ENCODE measurements around the gene HOOK1.
"Not testable (repeated sequence)": the region's sequence is repeated elsewhere in the genome, so short reads cannot be mapped to it uniquely, and the experiment has no call there.

The HOOK1 gene

DNA sequence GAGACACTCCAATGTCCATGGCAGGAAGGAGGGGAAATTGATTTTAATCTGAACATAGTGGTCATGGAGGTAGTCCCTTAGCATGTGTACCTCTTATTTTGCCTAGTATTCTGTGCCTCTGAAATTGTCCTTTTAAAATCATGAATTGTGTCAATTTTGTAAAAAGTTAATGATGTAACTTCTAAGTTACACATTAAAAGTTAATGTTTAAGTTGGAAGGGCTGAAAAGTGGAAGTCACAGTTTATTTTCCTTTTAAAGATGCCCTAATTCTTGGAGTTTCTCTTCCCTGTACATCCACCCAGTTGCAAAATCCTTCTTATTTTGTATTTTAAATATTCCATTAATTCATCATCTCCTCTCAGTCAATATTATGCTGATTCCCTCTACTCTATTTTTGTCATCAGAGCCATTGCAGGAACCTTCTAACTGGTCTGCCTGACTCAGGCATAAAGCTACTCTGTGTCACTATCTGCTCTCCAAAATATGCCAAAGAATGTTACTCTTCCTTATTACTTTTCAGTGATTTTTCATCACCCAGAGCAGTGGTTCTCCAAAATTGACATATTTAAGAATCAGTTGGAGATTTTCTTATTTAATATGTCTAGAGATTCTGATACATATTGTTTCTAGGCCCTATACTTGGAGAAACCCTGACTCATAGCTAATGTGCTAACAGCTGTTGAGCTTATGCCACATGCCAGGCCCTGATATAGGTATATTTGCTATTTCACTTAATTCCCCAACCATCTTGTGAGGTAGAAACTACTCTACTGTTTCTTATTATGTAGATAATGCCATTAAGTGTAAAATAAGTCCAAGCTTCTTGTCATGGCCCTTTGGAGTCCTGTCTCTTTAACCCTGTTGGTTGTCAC lies 5.1 kb downstream of the HOOK1 start:
- DNase-seq (ENCODE audit: low read depth) = no peak

DNA sequence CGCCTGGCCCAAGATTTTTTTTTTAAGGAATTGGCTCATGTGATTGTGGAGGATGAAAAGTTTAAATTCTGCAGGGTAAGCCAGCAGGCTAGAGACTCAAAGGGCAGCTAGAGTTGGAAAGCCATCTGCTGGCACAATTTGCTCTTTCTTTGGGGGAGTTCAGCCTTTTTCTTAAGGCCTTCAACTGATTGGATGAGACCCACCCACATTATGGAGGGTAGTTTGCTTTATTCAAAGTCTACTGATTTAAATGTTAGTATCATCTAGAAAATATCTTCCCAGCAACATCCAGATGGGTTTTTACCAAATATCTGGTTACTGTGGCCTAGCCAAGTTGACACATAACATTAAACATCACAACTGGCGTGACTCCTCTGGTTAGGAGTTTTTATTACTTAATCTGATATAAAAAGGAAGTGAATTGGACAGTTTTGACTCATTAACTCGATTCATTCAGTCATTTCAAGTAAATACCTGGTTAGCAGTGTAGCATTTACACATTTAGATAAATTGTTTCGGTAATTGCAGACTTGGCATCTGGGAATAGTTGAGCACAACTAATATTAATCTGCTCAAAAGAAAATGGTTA lies 12.4 kb downstream of the HOOK1 start:
- no peak for DNase-seq (ENCODE audit: low read depth)

DNA sequence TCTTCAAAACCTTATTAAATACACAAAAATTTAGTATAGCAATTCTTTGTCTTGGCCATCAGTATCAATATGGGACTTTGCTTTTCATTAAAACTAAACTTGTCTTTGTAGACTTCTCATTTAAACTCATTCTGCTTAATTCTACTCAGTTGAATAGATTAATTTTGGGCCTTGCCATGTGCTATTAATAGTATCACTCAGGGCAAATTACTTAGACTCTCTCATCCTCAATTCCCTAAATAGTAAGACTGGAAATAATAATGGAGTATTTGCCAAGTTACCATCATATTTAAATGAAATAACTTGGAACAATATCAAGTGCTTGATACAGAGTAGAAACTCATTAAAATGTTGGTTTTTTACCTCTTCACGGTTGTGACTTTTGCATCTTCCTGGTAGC lies 13.4 kb downstream of the HOOK1 start:
- DNase-seq (ENCODE audit: low read depth) = no peak

DNA sequence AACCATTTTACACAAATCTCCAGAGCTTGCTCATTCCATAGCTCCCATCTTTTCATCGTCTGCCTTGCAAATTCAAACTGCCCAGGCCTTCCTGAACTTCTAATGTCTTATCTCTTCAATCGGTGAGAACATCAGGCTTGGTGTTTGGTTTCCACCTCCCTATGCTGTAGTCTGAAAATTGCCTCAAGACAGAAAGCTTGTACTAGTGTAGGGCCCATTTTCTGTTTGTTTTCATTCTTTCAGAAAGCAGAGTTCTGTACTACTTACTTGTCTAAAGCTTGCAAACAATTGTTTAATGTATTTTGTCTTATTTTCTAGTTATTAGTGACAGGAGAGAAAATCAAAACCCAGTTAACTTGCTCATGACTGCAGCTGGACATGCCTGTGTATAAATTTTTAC lies 16.8 kb downstream of the HOOK1 start:
- DNase-seq (ENCODE audit: low read depth) = peak; percentile 31

DNA sequence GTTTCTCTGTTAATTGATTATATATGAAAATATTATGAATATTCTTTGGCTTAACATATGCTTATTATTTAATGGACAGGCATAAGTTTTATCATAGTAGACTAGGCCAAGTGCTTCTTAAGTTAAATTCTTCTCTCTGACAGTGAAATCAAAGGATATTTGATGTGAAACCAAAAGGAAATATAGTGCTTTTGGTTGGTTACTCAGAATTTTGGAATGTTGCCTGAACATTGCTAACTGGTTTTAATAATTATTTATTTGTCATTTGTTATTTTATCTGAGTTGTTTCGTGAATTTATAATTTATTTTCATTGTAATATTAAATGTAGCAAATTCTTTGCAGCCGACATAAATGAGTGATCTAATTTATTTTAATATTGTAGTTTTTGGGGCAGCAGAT lies 18.3 kb downstream of the HOOK1 start:
- peak; percentile 4 for DNase-seq (ENCODE audit: low read depth)

DNA sequence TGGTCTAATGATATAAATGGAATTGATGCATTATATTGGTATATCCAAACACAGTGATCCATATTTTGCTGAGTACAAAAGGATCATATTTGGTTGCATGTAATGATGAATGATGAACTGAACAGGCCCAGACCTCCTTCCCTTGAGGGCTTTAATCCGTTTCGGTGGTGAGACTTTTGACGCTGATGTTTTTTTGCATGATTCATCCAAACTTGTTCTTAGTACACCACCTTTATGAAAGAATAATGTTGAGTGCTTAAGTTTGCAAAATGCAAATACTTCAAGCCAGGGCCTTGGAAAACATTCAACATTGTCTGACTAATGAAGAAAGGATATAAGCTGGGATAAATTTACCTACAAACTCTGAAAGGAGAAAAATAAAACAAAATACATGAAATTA lies 19.2 kb downstream of the HOOK1 start:
- no peak for DNase-seq (ENCODE audit: low read depth)

DNA sequence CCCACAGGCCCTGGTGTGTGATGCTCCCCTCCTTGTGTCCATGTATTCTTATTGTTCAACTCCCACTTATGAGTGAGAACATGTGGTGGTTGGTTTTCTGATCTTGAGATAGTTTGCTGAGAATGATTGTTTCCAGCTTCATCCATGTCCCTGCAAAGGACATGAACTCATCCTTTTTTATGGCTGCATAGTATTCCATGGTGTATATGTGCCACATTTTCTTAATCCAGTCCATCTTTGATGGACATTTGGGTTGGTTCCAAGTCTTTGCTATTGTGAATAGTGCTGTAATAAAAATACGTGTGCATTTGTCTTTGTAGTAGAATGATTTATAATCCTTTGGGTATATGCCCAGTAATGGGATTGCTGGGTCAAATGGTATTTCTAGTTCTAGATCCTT lies 23.1 kb downstream of the HOOK1 start:
- not testable (repeated sequence) for DNase-seq (ENCODE audit: low read depth)

DNA sequence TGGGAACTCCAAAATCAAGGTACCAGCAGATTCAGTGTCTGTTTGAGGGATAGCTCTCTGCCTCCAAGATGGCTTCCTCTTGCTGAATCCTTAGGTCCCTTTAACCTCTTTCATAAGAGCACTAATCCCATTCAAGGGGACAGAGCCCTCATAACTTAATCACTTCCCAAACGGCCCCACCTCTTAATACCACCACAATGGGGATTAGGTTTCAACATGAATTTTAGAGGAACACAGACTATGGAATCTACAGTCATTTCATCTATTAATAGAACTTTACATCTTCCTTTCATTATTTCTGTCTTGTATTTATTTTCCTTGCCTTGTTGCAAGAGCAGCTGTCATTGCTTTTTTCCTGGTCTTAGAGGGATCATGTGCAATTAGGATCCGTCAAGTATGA lies 30.3 kb downstream of the HOOK1 start:
- no peak for DNase-seq (ENCODE audit: low read depth)

DNA sequence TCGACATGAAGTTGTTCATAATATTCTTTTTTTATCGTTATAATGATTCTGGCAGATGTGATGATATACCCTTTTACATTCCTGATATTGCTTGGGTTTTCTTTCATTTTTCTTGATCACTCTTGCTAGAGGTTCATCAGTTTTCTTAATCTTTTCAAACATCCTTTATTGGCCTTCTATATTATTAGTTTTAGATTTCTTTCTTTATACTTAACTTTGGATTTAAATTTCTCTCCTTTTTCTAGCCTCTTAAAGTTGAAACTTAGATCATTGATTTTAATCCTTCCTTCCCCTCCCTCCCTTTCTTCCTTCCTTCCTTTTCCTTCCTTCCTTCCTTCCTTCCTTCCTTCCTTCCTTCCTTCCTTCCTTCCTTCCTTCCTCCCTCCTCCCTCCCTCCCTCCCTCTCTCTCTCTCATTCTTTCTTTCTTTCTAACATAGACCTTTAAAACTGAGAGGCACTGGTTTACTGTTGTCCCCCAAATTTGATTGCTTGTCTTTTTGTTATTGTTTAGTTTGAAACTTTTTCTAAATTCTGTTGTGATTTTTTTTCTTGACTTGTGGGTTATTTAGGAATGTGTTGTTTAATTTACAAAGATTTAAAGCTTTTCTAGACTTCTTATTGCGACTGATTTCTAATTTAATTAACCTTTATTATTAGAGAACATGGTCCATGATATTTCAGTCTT lies 31.6 kb downstream of the HOOK1 start:
- no peak for DNase-seq (ENCODE audit: low read depth)

DNA sequence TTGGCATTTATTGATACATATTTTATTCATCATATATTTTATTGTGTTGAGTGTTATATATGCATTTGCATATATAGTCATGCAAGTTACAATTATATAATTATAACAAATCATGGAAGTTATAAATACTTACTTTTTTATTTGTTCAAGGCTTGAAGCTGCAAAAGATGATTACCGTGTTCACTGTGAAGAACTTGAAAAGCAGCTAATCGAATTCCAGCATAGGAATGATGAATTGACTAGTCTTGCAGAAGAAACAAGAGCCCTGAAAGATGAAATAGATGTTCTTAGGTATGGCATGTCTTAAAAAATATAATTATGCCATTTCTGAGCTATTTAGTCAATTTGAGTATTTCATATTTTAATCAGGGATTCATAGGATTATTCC lies 32.1 kb downstream of the HOOK1 start:
- no peak for DNase-seq (ENCODE audit: low read depth)

DNA sequence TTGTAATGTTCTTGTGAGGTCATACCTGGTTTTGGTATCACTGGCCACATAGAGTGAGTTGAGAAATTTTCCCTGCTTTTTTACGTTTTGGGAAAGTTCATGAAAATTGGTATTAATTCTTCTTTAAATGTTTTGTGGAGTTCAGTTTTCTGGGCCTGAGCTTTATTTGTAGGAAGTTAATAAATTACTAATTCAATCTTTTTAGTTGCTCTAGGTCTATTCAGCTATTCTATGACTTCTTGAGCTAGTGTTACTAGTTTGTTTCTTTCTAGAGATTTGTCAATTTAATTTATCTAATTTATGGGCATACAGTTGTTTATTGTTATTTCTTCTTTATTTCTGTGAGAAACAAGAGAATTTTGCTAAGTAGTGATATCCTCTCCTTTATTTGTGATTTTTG lies 37.4 kb downstream of the HOOK1 start:
- DNase-seq (ENCODE audit: low read depth) = no peak

DNA sequence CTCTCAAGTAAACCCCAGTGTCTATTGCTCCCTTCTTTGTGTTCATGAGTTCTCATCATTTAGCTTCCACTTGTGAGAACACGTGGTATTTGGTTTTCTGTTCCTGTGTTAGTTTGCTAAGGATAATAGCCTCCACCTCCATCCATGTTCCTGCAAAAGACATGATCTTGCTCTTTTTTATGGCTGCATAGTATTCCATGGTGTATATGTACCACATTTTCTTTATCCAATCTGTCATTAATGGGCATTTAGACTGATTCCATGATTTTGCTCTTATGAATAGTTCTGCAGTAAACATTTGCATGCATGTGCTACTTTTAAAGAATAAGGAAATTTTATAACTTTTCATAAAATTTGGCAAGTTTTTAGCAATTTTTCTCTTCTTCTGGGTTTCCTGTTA lies 40.5 kb downstream of the HOOK1 start:
- not testable (repeated sequence) for DNase-seq (ENCODE audit: low read depth)

DNA sequence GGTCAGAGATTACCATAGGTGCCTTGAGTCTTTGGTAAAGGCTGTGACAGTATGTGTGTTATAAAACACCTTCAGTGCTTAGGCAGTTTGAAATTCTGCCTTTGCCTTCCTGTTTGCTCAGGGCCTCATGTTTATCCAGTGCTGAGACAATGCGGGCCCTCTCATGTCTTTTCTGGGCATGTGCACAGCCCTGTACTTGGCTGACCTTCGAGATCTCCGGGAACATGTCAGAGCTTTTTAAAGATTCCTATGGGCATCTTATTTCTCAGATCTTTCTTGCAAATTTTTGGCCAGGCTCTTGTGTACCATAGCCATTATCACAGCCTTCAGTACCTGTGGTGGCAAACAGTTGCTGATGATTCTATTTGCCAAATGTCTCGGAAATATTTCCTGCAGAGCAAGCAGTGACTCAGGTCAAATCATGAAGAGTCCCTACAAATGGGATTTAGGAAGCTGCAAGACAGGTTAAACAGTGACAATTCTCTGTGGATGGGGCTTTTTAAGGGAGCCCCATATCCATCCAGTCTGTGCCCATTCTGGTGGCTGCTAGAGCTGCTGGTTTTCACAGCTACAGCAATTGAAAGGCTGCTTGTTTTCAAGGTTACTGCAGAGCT lies 42.1 kb downstream of the HOOK1 start:
- no peak for DNase-seq (ENCODE audit: low read depth)

DNA sequence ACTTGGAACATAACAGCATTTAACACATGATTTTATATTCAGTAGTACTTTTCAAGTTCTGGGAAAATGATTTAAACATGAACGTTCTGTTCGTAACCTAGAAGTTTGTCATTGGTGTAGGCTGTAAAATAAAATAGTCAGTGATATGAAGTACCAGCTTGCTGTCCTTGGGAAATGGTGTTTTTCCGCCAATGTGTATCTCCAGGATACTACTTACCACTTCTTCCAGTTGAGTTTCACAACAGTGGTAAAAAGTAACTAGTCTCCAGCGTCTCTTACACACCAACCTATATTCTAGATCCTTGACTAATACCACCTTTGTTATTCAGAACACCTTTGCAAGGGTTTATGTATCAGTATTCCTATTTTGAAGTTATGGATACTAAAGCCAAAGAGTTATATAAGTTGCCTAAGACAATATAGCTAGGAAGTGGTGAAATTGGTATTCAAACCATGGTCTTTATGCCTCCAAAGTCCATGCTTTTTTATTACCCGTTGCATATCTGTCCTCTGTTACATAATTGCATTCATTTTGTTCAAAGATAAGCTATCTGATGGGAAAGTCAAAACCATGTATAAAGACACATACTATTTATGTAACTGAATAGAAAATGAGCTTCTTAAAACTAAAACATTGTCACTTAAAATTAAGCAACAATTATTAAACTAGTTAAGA lies 43.1 kb downstream of the HOOK1 start:
- DNase-seq (ENCODE audit: low read depth) = no peak

DNA sequence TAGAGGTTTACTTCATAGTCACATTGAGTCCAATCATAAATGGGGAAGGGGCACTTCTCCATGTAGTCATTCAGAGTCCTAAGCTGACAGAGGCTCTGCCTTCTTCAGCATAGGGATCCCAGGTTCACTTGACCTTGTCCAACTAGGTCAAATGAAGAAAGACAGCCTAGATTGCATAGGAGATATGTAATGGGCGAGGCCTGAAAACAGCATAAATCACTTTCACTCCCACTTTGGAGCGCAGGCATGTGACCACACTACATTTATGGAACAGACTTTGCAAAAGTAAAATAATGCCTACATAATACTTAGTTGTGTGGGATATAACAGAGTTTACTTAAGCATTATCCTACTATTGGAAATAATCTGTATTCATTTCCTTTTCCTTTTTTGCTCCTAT lies 51.7 kb downstream of the HOOK1 start:
- DNase-seq (ENCODE audit: low read depth) = no peak

DNA sequence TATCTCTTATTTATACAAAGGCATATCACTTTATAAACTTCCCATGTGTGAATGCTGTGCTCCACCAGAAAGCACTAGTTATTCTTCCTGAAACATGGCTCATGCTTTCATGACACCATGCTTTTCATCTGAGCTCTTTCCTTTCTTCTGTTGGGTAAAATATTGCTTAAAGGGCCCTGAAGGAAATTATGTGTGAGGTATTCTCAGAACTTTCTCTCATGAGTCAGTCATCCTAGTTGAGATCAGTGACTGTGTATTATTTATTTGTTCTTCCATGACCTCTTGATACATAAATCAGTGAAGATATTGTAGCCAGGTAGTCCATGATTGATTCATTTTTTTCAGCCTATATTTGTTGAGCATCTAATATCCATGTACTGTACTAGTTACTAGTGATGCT lies 57.0 kb downstream of the HOOK1 start:
- no peak for DNase-seq (ENCODE audit: low read depth)

DNA sequence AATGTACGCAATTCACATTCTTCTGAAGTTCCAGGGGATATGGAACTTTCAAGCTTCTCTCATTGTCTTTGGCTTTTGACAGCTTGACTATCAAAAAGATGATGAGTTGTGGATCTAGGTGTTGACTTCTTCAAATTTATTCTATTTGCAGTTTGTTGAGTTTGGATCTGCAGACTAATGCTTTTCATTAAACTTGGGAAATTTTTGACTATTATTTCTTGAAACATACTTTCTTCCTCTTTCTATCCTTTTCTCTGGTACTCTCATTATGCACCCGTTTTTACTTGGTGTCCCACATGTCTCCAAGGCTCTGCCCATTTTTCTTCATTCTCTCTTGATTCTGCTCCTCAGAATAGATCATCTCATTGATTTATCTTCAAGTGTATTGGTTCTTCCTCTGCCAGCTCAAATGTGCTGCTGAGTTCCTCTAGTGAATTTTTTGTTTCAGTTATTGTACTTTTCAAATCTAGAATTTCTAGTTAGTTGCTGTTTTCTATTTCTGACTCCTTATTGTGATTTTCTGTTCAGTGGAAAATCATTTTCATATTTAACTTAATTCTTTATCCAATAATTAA lies 62.4 kb downstream of the HOOK1 start:
- no peak for DNase-seq (ENCODE audit: low read depth)

DNA sequence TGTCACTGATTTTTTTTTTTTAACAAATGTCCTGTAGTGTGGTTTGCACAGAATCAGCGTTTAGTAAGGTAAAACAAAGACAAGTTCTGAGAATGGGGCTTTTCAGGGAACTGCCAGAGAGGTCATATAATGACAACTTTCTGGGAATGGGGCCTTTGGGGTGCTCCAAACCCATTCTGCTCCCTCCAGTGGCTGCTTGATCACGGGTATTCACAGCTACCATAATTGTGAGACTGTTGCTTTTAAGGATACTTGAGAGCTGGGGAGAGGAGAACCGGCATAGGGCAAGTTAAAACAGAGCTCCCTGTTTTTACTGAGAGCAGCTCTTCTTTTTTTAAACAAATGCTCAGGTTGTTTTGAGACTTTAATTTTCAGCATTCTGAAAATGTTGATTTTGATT lies 63.6 kb downstream of the HOOK1 start:
- no peak for DNase-seq (ENCODE audit: low read depth)

DNA sequence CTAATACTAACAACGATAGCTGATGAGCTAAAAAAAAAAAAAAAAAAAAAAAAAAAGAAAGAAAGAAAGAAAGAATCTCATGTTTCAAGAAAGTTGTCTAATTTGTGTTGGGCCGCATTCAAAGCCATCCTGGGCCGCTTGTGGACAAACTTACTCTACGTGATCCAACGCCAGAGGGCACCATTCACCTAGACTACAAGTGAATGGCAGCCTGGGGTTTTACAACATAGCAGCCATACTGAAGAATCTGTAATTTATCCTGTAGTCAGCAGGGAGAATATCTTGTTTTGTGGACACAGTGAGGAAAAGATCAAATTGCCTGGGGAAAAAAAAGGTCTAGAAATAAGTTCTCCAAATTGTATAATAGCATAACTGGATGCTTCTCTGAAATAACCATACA lies 64.8 kb downstream of the HOOK1 start:
- peak; percentile 60 for DNase-seq (ENCODE audit: low read depth)

DNA sequence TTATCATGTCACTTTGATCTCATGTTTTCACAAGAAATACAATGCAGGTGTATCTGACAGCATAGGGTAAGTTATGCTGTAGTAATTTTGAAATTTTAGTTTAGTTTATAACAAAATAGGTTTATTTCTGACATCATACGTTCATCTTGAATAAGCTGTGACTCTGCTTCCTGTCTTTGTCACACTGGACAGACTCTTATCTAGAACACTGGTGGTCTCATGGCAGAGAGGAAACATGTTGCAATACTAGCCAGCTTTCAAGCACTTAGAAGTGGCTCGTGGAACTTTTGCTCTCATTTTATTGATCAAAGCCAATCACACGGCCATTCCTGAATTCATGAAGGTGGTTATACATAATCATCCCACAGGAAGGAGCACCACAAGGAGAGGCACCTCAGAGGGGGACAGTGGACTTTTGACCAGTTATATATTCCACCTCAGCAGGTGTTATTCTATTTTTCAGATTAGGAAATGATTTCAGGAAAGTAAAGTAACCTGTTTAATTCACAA lies 65.3 kb downstream of the HOOK1 start:
- DNase-seq (ENCODE audit: low read depth) = no peak

DNA sequence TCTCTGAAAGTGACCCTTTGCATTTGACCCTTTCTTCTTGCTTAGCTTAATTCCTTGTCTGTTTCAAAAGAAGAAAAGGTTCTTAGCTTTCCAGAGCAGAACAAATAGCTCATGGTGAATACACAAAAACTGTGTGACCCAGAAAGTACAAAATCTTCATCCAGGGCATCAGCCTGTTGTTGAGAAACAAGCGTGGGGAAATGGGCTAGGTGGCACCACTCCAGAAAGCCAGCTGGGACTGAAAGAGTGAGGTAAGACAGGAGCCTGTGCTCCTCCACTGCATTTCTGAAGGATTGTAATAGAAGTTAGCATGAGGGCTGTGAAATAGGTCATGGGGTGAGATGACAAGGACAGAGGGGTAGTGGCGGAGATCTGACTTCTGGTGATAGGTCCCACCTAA lies 66.0 kb downstream of the HOOK1 start:
- no peak for DNase-seq (ENCODE audit: low read depth)

All from EH (cell line).